ENCODE measurements around the gene C1orf116.

DNA sequence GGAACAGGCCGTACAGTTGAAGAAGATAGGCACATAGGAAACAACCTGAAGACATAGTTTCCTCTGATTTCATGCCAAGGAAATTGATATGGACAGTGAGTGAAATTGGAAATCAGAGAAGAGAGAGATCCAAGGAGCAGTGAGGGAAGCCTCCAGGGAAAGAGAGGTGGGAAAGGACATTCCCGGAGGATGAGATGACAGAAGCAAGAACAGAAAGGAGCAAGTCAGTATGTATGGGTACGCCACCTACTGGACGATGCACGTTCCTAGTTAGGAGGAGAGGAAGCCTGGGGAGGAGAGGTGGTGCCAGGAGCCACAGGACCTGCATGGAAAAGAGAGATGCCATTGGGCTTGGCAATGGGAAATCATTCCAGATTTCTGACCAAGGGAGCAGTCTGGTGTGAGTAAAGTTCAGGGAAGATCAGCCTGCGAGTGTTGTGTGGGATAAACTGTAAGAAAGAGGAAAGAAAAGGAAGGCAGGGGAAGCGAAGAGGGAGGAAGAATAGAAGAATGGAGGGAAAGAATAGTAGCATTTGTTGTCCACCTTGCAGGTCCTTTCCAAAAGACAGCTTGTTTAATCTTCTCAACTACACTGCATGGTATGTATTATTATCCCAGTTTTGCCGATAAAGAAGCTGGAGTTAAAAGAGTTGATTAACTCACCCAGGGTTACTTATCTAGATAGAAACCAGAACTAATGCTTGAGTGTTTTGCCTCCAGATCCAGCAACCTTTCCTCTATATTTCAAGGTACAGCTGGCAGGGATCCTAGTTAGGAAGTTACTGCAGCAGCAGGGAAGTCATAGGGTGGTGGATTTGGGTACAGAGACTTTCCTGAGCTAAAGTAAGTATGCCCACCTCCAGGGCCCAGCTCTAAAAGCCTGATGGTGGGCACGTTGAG is 27.4 kb downstream of the C1orf116 start:
- TF ChIP-seq, protein P1, sequence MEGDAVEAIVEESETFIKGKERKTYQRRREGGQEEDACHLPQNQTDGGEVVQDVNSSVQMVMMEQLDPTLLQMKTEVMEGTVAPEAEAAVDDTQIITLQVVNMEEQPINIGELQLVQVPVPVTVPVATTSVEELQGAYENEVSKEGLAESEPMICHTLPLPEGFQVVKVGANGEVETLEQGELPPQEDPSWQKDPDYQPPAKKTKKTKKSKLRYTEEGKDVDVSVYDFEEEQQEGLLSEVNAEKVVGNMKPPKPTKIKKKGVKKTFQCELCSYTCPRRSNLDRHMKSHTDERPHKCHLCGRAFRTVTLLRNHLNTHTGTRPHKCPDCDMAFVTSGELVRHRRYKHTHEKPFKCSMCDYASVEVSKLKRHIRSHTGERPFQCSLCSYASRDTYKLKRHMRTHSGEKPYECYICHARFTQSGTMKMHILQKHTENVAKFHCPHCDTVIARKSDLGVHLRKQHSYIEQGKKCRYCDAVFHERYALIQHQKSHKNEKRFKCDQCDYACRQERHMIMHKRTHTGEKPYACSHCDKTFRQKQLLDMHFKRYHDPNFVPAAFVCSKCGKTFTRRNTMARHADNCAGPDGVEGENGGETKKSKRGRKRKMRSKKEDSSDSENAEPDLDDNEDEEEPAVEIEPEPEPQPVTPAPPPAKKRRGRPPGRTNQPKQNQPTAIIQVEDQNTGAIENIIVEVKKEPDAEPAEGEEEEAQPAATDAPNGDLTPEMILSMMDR (conservative IDR thresholded peaks at IDR 0.05), result peak; percentile 91
- no peak for TF ChIP-seq ZFX (IDR thresholded peaks at IDR 0.05)

Measured in C4-2B (cell line).